GM19023 (cell line): ENCODE results near the gene DDX1.
"Not testable (repeated sequence)": the region's sequence is repeated elsewhere in the genome, so short reads cannot be mapped to it uniquely, and the experiment has no call there.

Experiments
- ATAC-seq: cut with Tn5 transposase; IDR thresholded peaks from one replicate; pipeline ENCODE4 v1.9.1; 2021; ENCODE audit warnings: mild to moderate bottlenecking, moderate library complexity; ENCODE audit not compliant: unreplicated experiment

Gene DDX1

GRCh38 chr2:15672961-15673918 lies 81.6 kb downstream of the DDX1 start:
- no peak for ATAC-seq

- no peak for ATAC-seq
These were observed 82.4 kb downstream of the DDX1 start for GRCh38 chr2:15673919-15674636.

- ATAC-seq: no peak
These were observed 83.2 kb downstream of the DDX1 start for GRCh38 chr2:15674637-15675455.

- ATAC-seq: no peak
These were observed 84.0 kb downstream of the DDX1 start for GRCh38 chr2:15675456-15676195.

GRCh38 chr2:15677141-15677843 lies 85.6 kb downstream of the DDX1 start:
- ATAC-seq: no peak

GRCh38 chr2:15678346-15678745 lies 86.7 kb downstream of the DDX1 start:
- no peak for ATAC-seq

- ATAC-seq: no peak
These were observed 87.2 kb downstream of the DDX1 start for GRCh38 chr2:15678909-15679308.

GRCh38 chr2:15679386-15679924 lies 87.8 kb downstream of the DDX1 start:
- ATAC-seq: no peak

GRCh38 chr2:15680132-15680531 lies 88.5 kb downstream of the DDX1 start:
- ATAC-seq: not testable (repeated sequence)
